Hepatocyte (in vitro differentiated cells): Measurements from ENCODE around the gene GUCY1A1. TPM values are rescaled to one million over a fixed set of nuclear protein-coding genes. Genes with fewer than 3 reads are reported as not detected.

ENCODE experiments used
- DNase-seq: peaks from one replicate; pipeline ENCODE4 v3.0.0-alpha.2; 2016; ENCODE audit warnings: low spot score
- H2AFZ ChIP-seq: fragments of 200-600 bp; sonication (generic); 2 replicates; pipeline ENCODE4 v1.6.0; 2016; ENCODE audit warnings: antibody characterized with exemption, mild to moderate bottlenecking
- H3K27ac ChIP-seq: fragments of 200-600 bp; sonication (generic); 2 replicates; pipeline ENCODE4 v1.5.1; 2016; ENCODE audit warnings: mild to moderate bottlenecking
- H3K27me3 ChIP-seq: fragments of 200-600 bp; sonication (generic); 2 replicates; pipeline ENCODE4 v1.6.1; 2016
- H3K36me3 ChIP-seq: fragments of 200-600 bp; sonication (generic); replicated peaks from 2 replicates; pipeline ENCODE4 v1.5.1; 2016; ENCODE audit warnings: low read depth; ENCODE audit not compliant: insufficient read depth
- H3K4me1 ChIP-seq: fragments of 200-600 bp; sonication (generic); 2 replicates; pipeline ENCODE4 v1.5.1; 2016; ENCODE audit warnings: mild to moderate bottlenecking, moderate library complexity; ENCODE audit not compliant: insufficient read depth
- H3K4me2 ChIP-seq: fragments of 200-600 bp; sonication (generic); 2 replicates; pipeline ENCODE4 v1.6.0; 2016
- H3K4me3 ChIP-seq: fragments of 200-600 bp; sonication (generic); 2 replicates; pipeline ENCODE4 v1.5.1; 2016; ENCODE audit warnings: mild to moderate bottlenecking
- H3K79me2 ChIP-seq: fragments of 200-600 bp; sonication (generic); 2 replicates; pipeline ENCODE4 v1.6.0; 2017; ENCODE audit warnings: mild to moderate bottlenecking
- H3K9me2 ChIP-seq: fragments of 200-600 bp; sonication (generic); replicated peaks from 2 replicates; pipeline ENCODE4 v1.6.0; 2017; ENCODE audit warnings: mild to moderate bottlenecking; ENCODE audit not compliant: insufficient read depth
- H3K9me3 ChIP-seq: fragments of 200-600 bp; sonication (generic); 2 replicates; pipeline ENCODE4 v1.5.1; 2016; ENCODE audit warnings: low read depth, mild to moderate bottlenecking
- H4K20me1 ChIP-seq: fragments of 200-600 bp; sonication (generic); 2 replicates; pipeline ENCODE4 v1.6.0; 2016; ENCODE audit warnings: mild to moderate bottlenecking; ENCODE audit not compliant: insufficient read depth, poor library complexity, severe bottlenecking
- CTCF ChIP-seq: fragments of 200-600 bp; sonication (generic); IDR thresholded peaks from 2 replicates; pipeline ENCODE4 v1.5.1; 2016; ENCODE audit warnings: antibody characterized with exemption, mild to moderate bottlenecking; ENCODE audit not compliant: poor library complexity
- EZH2 ChIP-seq: fragments of 200-600 bp; sonication (generic); IDR thresholded peaks from 2 replicates; pipeline ENCODE4 v1.6.1; 2016; ENCODE audit warnings: antibody characterized with exemption, mild to moderate bottlenecking, borderline replicate concordance
- EZH2phosphoT487 ChIP-seq: fragments of 200-600 bp; sonication (generic); IDR thresholded peaks from one replicate; pipeline ENCODE4 v1.6.1; 2018; ENCODE audit warnings: antibody characterized with exemption, mild to moderate bottlenecking, low read depth, moderate library complexity; ENCODE audit not compliant: unreplicated experiment, severe bottlenecking
- WGBS: methylation state at CpG from one replicate; pipeline ENCODE4 v1.1.6; 2016; ENCODE audit warnings: low lambda C conversion rate; ENCODE audit errors: missing lambda C conversion rate; 5-methylcytosine and 5-hydroxymethylcytosine counted together
- polyA plus RNA-seq: library from polyadenylated mRNA; unstranded; fragments of >200 nt; fragmentation: Nextera tagmentation; extraction: Ambion mirVana; gene quantifications from 2 replicates; pipeline ENCODE4 v1.2.1, GENCODE V29; 2016
- total RNA-seq: library from RNA; depleted of rRNA; stranded (reverse); fragments of >200 nt; gene quantifications from 2 replicates; pipeline ENCODE4 v1.2.3, GENCODE V29; 2014

GUCY1A1 gene
- total and polyA plus RNA-seq, 2 experiments from 2014 or later: 25.7 to 41.2 TPM

- Histone ChIP-seq H2AFZ (no peak overlapping the region), H3K27ac (no peak overlapping the region), H3K79me2 (no peaks in the 10 kb centered on the region), H3K36me3 (no peaks in the 10 kb centered on the region), H3K27me3 (no peaks in the 10 kb centered on the region), H3K4me3 (no peak overlapping the region), H3K4me2 (no peak overlapping the region), H3K4me1 (no peaks in the 10 kb centered on the region), H4K20me1 (no peaks in the 10 kb centered on the region), H3K9me2 (no peaks in the 10 kb centered on the region), H3K9me3 (no peaks in the 10 kb centered on the region)
- TF ChIP-seq EZH2: no peak
- TF ChIP-seq EZH2phosphoT487: no peak
- TF ChIP-seq CTCF: no peak
- DNase-seq: no peak
- WGBS: 88% methylated on average over 3 of the region's 3 CpGs
Observed at GRCh38 chr4:155639704-155640523, 26.7 kb upstream of the GUCY1A1 start.

GRCh38 chr4:155640751-155641150 is 25.9 kb upstream of the GUCY1A1 start:
- Histone ChIP-seq H3K4me3 (no peak overlapping the region), H3K9me2 (no peaks in the 10 kb centered on the region), H4K20me1 (no peaks in the 10 kb centered on the region), H3K4me2 (no peak overlapping the region), H3K27me3 (no peaks in the 10 kb centered on the region), H3K36me3 (no peaks in the 10 kb centered on the region), H3K4me1 (no peaks in the 10 kb centered on the region), H3K79me2 (no peaks in the 10 kb centered on the region), H3K27ac (no peak overlapping the region), H3K9me3 (no peaks in the 10 kb centered on the region), H2AFZ (no peak overlapping the region)
- WGBS: 74% methylated on average over 2 of the region's 2 CpGs
- no peak for TF ChIP-seq CTCF
- no peak for TF ChIP-seq EZH2
- no peak for TF ChIP-seq EZH2phosphoT487
- no peak for DNase-seq

GRCh38 chr4:155643087-155643486 is 23.6 kb upstream of the GUCY1A1 start:
- Histone ChIP-seq H3K27ac (no peak overlapping the region), H3K9me3 (no peaks in the 10 kb centered on the region), H2AFZ (no peak overlapping the region), H3K4me1 (no peaks in the 10 kb centered on the region), H3K4me2 (no peak overlapping the region), H3K27me3 (no peaks in the 10 kb centered on the region), H4K20me1 (no peaks in the 10 kb centered on the region), H3K4me3 (no peak overlapping the region), H3K9me2 (no peaks in the 10 kb centered on the region), H3K36me3 (no peaks in the 10 kb centered on the region), H3K79me2 (no peaks in the 10 kb centered on the region)
- TF ChIP-seq CTCF (no peak), EZH2 (no peak), EZH2phosphoT487 (no peak)
- DNase-seq: no peak
- 91% methylated on average over 1 of the region's 1 CpG for WGBS
